Activated CD4-positive, alpha-beta memory T cell treated with anti-CD3 and anti-CD28 coated beads, Interleukin-2, amount 10 ng/mL, durations not matched to agents 7 days and 5 days (primary cell): Measurements from ENCODE around the gene TMEM176A. TPM values are rescaled to one million over a fixed set of nuclear protein-coding genes. Genes with fewer than 3 reads are reported as not detected.

Experiments
- CTCF ChIA-PET: fragments of 350-600 bp; sonication (Branson Sonifier 250); formaldehyde crosslinking; loops from one replicate; lab custom pipeline; 2021; ENCODE audit warnings: antibody characterized with exemption, inconsistent platforms; lab: Charles Lee
- POLR2A ChIA-PET: fragments of 350-600 bp; sonication (Branson Sonifier 250); formaldehyde crosslinking; loops from one replicate; lab custom pipeline; 2021; ENCODE audit warnings: antibody characterized with exemption; lab: Charles Lee
- DNase-seq: peaks from one replicate; pipeline ENCODE4 v3.0.0-alpha.2; 2020
- H3K27ac Mint-ChIP-seq: one replicate; pipeline ENCODE4 v1.8.0; 2021; ENCODE audit warnings: mild to moderate bottlenecking, mixed read lengths
- H3K27me3 Mint-ChIP-seq: one replicate; pipeline ENCODE4 v1.8.0; 2021; ENCODE audit warnings: mixed read lengths
- H3K36me3 Mint-ChIP-seq: one replicate; pipeline ENCODE4 v1.8.0; 2021; ENCODE audit warnings: low read depth, mixed read lengths
- H3K4me1 Mint-ChIP-seq: one replicate; pipeline ENCODE4 v1.8.0; 2021; ENCODE audit warnings: mixed read lengths
- H3K4me3 Mint-ChIP-seq: one replicate; pipeline ENCODE4 v1.8.0; 2021; ENCODE audit warnings: mild to moderate bottlenecking, mixed read lengths
- H3K9me3 Mint-ChIP-seq: one replicate; pipeline ENCODE4 v1.8.0; 2021; ENCODE audit warnings: mixed read lengths
- total RNA-seq, 2 experiments: library from RNA; stranded (reverse); gene quantifications; one replicate each; pipeline ENCODE4 v1.2.3, GENCODE V29; 2021

Gene TMEM176A
- total RNA-seq, result not detected

DNA sequence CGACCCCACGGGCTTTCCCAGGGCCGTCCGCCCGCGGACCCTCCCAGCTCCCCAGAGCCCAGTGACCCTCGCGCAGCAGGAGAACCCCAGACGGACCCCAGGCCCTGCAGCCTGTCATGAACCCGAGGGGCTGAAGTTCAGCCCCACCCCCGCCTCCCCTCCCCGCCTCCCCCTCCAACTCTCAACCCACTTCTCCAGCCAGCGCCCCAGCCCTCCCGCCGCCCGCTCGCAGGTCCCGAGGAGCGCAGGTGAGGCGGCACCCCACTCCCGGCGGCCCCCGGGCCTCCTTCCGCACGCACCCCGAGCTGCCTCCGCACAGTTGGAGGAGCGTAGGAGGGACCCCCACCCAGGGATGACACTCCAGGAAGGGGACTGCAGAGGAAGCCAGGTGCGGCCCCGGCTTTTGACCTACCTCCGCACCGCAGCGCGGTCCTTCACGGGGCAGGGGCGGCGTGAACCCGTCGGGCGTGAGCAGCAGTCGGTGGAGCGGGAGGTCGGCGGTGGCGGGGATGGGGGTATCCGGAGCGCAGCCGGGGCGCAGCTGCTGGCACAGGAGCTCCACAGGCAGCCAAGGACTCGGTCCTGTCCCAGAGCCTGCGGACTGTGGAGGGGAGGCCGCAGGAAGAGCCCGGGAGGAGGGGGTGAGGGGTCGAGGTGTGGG, at the start of gene TMEM176A:
Gene TMEM176A (plus strand): TSS at position 189 of the 661 bp plus-strand sequence. CDS start 782 bp downstream, outside the sequence.
- Mint-ChIP-seq H3K27ac (no peak within 1 kb of the TSS), H3K36me3 (no peaks in the 10 kb centered on the region), H3K4me1 (peaks cover 10% of the 10 kb centered on the region), H3K4me3 (peak within 1 kb of the TSS; percentile 23), H3K9me3 (no peaks in the 10 kb centered on the region), H3K27me3 (peaks cover 52% of the 10 kb centered on the region)
- POLR2A ChIA-PET, result no interaction called here
- CTCF ChIA-PET, result no interaction called here
- no peak for DNase-seq

GRCh38 chr7:150751702-150752101, 48.9 kb upstream of the TMEM176A start:
- Mint-ChIP-seq H3K9me3 (no peaks in the 10 kb centered on the region), H3K4me3 (no peak overlapping the region), H3K36me3 (peaks cover 13% of the 10 kb centered on the region), H3K27me3 (no peaks in the 10 kb centered on the region), H3K4me1 (peaks cover 76% of the 10 kb centered on the region), H3K27ac (no peak overlapping the region)
- ChIA-PET CTCF (interaction anchor here (7.1 kb wide), 1 partner anchor 301 kb away, joined by 105 read pairs; the partner anchor contains the start of gene GIMAP8), POLR2A (interaction anchor here (5.1 kb wide), 1 partner anchor 8 kb away, joined by 50 read pairs; no protein-coding TSS in a partner anchor)
- no peak for DNase-seq

DNA sequence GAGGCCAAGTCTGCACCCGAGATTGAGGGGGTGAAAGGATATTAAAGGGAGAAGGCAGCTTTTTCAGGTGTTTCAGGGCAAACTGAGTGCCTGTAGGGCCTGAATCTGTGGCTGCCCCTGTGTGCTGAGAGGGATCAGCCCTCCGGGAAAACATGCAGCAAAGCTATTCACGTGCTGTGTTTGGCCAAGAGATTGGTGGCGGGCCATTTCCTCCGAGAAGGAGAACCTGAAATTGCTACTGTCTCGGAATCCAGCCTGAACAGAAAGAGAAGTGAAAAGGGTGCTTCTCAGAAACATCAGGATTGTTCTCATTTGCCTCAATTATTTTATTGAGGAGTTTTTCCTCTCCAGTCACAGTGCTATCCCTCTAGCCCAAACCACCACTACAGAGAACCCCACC, 47.3 kb upstream of the TMEM176A start:
- POLR2A ChIA-PET, result interaction anchor here (1.0 to 5.1 kb wide), 4 partner anchors 9 to 238 kb away, joined by 3 to 50 read pairs (median 4); partner anchors contain the start of genes GIMAP5 and GIMAP7
- peak overlapping the region; percentile 94 for H3K27ac Mint-ChIP-seq
- H3K27me3 Mint-ChIP-seq, result no peaks in the 10 kb centered on the region
- peaks cover 63% of the 10 kb centered on the region for H3K4me1 Mint-ChIP-seq
- DNase-seq, result no peak
- H3K9me3 Mint-ChIP-seq, result no peaks in the 10 kb centered on the region
- no peak overlapping the region for H3K4me3 Mint-ChIP-seq
- CTCF ChIA-PET, result interaction anchor here (7.1 kb wide), 1 partner anchor 302 kb away, joined by 105 read pairs; the partner anchor contains the start of gene GIMAP8
- peaks cover 7% of the 10 kb centered on the region for H3K36me3 Mint-ChIP-seq

DNA sequence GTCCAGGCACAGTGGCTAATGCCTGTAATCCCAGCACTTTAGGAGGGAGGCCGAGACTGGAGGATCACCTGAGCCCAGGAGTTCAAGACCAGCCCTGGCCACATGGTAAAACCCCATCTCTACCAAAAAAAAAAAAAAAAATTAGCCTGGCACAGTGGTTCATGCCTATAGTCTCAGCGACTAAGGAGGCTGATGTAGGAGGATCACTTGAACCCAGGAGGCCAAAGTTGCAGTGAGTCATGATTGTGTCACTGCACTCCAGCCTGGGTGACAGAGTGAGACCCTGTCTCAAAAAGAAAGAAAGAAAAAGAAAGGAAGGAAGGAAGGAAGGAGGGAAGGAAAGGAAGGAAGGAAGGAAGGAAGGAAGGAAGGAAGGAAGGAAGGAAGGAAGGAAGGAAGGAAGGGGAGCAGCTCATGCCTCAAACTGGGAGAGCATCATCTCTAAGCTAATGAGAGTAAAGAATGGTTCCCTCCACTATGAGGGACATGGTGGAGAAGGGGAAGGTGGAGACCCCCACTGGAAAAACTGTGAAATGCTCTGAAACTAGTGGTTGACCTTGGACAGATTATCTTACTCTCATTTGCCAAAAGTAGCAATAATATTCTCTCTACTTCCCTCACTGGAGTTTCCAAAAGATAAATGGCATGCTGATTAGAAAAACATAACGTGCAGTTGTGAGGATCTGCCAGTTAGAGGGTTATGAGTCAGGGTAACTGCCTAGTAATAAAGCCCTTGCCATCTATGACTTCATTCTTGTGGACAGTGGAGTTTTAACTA, 46.6 kb upstream of the TMEM176A start:
- ChIA-PET POLR2A (interaction anchor here (0.9 to 5.1 kb wide), 9 partner anchors 10 to 305 kb away, joined by 3 to 127 read pairs (median 7); partner anchors contain the start of genes GIMAP4, GIMAP5, GIMAP7 and GIMAP8), CTCF (interaction anchor here (3.5 to 7.1 kb wide), 3 partner anchors 16 to 303 kb away, joined by 25 to 105 read pairs (median 29); partner anchors contain the start of genes GIMAP1, GIMAP5 and GIMAP8)
- DNase-seq, result no peak
- peaks cover 7% of the 10 kb centered on the region for H3K36me3 Mint-ChIP-seq
- H3K27ac Mint-ChIP-seq, result peak overlapping the region; percentile 94
- H3K4me1 Mint-ChIP-seq, result peaks cover 55% of the 10 kb centered on the region
- H3K4me3 Mint-ChIP-seq, result no peak overlapping the region
- H3K9me3 Mint-ChIP-seq, result no peaks in the 10 kb centered on the region
- no peaks in the 10 kb centered on the region for H3K27me3 Mint-ChIP-seq

- Mint-ChIP-seq H3K27ac (peak overlapping the region; percentile 94), H3K4me3 (peak overlapping the region; percentile 54)
- no peak for DNase-seq
Observed at GRCh38 chr7:150754951-150755350, 45.6 kb upstream of the TMEM176A start.

DNA sequence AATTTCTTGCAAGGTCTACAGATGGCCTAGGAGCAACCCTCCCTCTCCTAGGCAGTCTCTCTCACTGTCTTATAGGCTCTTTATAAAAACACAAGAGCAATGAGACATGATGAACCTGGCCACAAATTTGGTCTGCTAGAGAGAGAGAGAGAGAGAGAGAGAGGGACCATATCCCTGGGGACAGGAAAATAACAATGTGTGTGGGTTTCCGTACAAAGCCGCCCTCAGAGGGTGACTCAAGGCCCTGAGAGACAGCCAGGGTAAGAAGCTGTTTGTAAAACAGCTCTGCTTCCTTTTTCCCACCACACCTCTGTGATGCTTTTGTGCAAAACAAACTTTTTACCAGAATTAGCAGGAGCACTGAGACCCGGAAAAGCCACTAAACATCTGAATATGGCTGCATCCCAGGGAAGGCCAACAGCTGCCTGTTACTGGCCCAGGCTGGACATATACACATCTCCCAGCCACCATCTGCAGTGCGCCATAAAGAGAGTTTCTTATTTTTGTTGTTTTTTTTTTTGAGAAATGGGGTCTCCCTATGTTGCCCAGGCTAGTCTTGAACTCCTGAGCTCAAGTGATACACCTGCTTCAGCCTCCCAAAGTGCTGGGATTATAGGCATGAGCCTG, 45.0 kb upstream of the TMEM176A start:
- peak; percentile 84 for DNase-seq
- H3K9me3 Mint-ChIP-seq, result no peaks in the 10 kb centered on the region
- H3K27ac Mint-ChIP-seq, result peak overlapping the region; percentile 94
- peaks cover 4% of the 10 kb centered on the region for H3K36me3 Mint-ChIP-seq
- H3K4me3 Mint-ChIP-seq, result peak overlapping the region; percentile 54
- CTCF ChIA-PET, result interaction anchor here (0.5 to 7.1 kb wide), 33 partner anchors 8 to 911 kb away, joined by 3 to 105 read pairs (median 4); partner anchors contain the start of genes GIMAP1, GIMAP2, GIMAP4 and GIMAP5
- POLR2A ChIA-PET, result interaction anchor here (0.6 to 5.1 kb wide), 31 partner anchors 12 to 387 kb away, joined by 3 to 127 read pairs (median 5); partner anchors contain the start of genes GIMAP1, GIMAP2, GIMAP4 and GIMAP5
- H3K4me1 Mint-ChIP-seq, result peaks cover 47% of the 10 kb centered on the region
- H3K27me3 Mint-ChIP-seq, result no peaks in the 10 kb centered on the region

More at GRCh38 chr7:150754951-150755350, 45.6 kb upstream of the TMEM176A start:
- Mint-ChIP-seq H3K9me3 (no peaks in the 10 kb centered on the region), H3K36me3 (peaks cover 7% of the 10 kb centered on the region), H3K4me1 (peaks cover 51% of the 10 kb centered on the region), H3K27me3 (no peaks in the 10 kb centered on the region)
- ChIA-PET POLR2A (interaction anchor here (0.6 to 5.1 kb wide), 26 partner anchors 11 to 387 kb away, joined by 3 to 127 read pairs (median 7); partner anchors contain the start of genes GIMAP1, GIMAP2, GIMAP4 and GIMAP5), CTCF (interaction anchor here (0.7 to 7.1 kb wide), 28 partner anchors 8 to 911 kb away, joined by 3 to 105 read pairs (median 4); partner anchors contain the start of genes GIMAP1, GIMAP2, GIMAP4 and GIMAP5)

DNA sequence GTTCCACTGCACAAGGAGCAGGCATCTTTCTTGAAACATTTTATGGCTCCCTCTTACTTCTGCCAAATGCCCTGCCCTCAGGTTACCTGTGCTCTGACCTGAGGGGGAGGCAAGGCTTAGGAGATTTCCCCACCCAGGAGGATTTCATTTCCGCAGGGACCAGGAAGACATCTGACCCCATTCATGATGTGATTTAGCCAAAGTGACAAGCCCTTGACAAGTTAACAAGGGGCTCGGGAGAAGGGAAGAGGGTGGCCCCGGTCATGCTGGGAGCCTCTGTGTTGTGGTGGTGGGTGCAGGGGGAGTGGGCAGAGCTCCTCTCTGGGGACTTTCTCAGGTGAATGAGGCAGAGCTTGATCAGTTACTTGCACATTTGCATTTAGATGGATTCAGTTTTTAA, 44.4 kb upstream of the TMEM176A start:
- peaks cover 43% of the 10 kb centered on the region for H3K4me1 Mint-ChIP-seq
- DNase-seq, result no peak

DNA sequence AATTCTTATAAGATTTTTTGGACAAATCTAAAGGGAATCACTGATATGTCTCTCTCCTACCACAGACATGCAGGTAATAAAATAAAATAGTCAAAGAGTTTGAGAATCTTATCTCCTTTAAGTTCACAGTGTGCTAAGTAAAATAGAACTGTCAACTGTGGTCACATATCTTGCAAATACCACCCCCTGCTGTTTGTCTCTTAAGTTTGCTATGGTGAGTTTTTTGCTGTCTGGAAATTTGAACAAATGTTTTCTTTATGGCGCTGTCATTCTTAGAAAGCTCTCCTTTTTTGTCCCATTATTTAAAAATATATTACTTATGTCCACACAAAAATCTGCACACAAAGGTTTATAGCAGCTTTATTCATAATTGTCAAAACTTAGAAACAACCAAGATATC, 43.7 kb upstream of the TMEM176A start:
- Mint-ChIP-seq H3K9me3 (peaks cover 6% of the 10 kb centered on the region), H3K4me3 (no peak overlapping the region), H3K4me1 (peaks cover 41% of the 10 kb centered on the region), H3K27ac (peak overlapping the region; percentile 94), H3K27me3 (no peaks in the 10 kb centered on the region), H3K36me3 (peaks cover 9% of the 10 kb centered on the region)
- ChIA-PET POLR2A (interaction anchor here (0.6 to 4.0 kb wide), 9 partner anchors 18 to 307 kb away, joined by 3 to 127 read pairs (median 25); partner anchors contain the start of genes GIMAP1, GIMAP4, GIMAP5 and GIMAP6), CTCF (interaction anchor here (0.7 to 7.1 kb wide), 15 partner anchors 15 to 419 kb away, joined by 3 to 105 read pairs (median 3); partner anchors contain the start of genes GIMAP1, GIMAP4, GIMAP5 and GIMAP8)
- DNase-seq, result no peak

More for the DNA sequence above, 44.4 kb upstream of the TMEM176A start:
- H3K4me3 Mint-ChIP-seq, result peak overlapping the region; percentile 54
- H3K27ac Mint-ChIP-seq, result peak overlapping the region; percentile 94
- H3K36me3 Mint-ChIP-seq, result peaks cover 2% of the 10 kb centered on the region
- H3K27me3 Mint-ChIP-seq, result no peaks in the 10 kb centered on the region
- peaks cover under 1% of the 10 kb centered on the region for H3K9me3 Mint-ChIP-seq
- ChIA-PET CTCF (interaction anchor here (0.7 to 7.1 kb wide), 27 partner anchors 9 to 352 kb away, joined by 3 to 105 read pairs (median 4); partner anchors contain the start of genes GIMAP1, GIMAP2, GIMAP4 and GIMAP5), POLR2A (interaction anchor here (0.6 to 5.1 kb wide), 28 partner anchors 12 to 388 kb away, joined by 3 to 127 read pairs (median 6); partner anchors contain the start of genes GIMAP1, GIMAP2, GIMAP4 and GIMAP5)

DNA sequence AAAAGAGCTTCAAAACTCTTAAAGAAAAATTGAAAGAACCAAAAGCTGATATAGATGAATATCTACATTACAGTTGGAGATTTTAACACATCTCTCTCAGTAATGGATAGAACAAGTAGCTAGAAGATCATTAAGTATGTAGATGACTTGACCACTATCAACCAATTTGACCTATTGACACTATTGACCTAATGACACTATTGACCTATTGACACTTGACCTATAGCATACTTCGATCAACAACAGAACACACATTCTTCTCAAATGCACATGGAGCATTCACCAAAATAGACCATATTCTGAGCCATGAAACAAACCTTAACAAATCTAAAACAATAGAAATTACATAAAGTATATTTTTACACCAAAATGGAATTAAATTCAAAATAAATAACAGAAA, 41.1 kb upstream of the TMEM176A start:
- ChIA-PET CTCF (interaction anchor here (0.6 to 1.8 kb wide), 4 partner anchors 43 to 404 kb away, joined by 3 to 13 read pairs (median 4); partner anchors contain the start of genes GIMAP1 and GIMAP4), POLR2A (interaction anchor here (1.1 kb wide), 1 partner anchor 128 kb away, joined by 3 read pairs; the partner anchor contains the start of gene GIMAP6)
- Mint-ChIP-seq H3K36me3 (peaks cover 9% of the 10 kb centered on the region), H3K4me3 (no peak overlapping the region), H3K27me3 (no peaks in the 10 kb centered on the region), H3K4me1 (peaks cover 22% of the 10 kb centered on the region), H3K27ac (no peak overlapping the region), H3K9me3 (peaks cover 6% of the 10 kb centered on the region)
- no peak for DNase-seq

DNA sequence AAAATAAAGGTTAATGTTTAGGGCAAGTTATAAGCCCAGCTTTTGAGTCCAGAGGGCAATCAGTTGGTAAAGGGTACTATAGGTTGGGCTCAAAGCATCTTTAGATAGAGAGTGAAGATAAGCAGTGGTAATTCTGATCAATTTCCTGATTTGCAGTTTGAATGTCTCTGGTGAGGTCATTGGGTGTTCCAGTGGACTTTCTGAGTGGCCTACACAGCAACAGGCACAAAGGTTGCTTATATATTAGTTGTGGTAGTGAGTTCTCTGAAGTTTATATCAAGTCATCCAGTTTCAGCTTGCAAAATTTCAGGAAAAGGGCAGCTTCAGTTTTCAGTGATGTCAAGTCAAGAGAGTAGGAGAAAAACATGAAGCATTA, 34.2 kb upstream of the TMEM176A start:
- peaks cover 7% of the 10 kb centered on the region for H3K36me3 Mint-ChIP-seq

GRCh38 chr7:150769768-150770167, 30.8 kb upstream of the TMEM176A start:
- CTCF ChIA-PET, result interaction anchor here (0.7 to 3.9 kb wide), 3 partner anchors 9 to 321 kb away, joined by 3 to 16 read pairs (median 3); no protein-coding TSS in a partner anchor
- Mint-ChIP-seq H3K36me3 (peaks cover 4% of the 10 kb centered on the region), H3K9me3 (peaks cover 6% of the 10 kb centered on the region), H3K4me3 (no peak overlapping the region), H3K27me3 (peaks cover 7% of the 10 kb centered on the region), H3K27ac (no peak overlapping the region), H3K4me1 (no peaks in the 10 kb centered on the region)
- POLR2A ChIA-PET, result no interaction called here
- DNase-seq, result no peak

More for the DNA sequence above, 34.2 kb upstream of the TMEM176A start:
- ChIA-PET CTCF (interaction anchor here (0.7 to 2.1 kb wide), 3 partner anchors 228 to 334 kb away, joined by 4 to 7 read pairs (median 7); no protein-coding TSS in a partner anchor), POLR2A (no interaction called here)
- no peak overlapping the region for H3K4me3 Mint-ChIP-seq
- H3K4me1 Mint-ChIP-seq, result no peaks in the 10 kb centered on the region
- H3K27ac Mint-ChIP-seq, result no peak overlapping the region
- peaks cover 3% of the 10 kb centered on the region for H3K27me3 Mint-ChIP-seq
- peaks cover 4% of the 10 kb centered on the region for H3K9me3 Mint-ChIP-seq
- DNase-seq, result no peak
